ENCODE results near the gene EIF2B5.
"Not testable (repeated sequence)": the region's sequence is repeated elsewhere in the genome, so short reads cannot be mapped to it uniquely, and the experiment has no call there.

The EIF2B5 gene

DNA sequence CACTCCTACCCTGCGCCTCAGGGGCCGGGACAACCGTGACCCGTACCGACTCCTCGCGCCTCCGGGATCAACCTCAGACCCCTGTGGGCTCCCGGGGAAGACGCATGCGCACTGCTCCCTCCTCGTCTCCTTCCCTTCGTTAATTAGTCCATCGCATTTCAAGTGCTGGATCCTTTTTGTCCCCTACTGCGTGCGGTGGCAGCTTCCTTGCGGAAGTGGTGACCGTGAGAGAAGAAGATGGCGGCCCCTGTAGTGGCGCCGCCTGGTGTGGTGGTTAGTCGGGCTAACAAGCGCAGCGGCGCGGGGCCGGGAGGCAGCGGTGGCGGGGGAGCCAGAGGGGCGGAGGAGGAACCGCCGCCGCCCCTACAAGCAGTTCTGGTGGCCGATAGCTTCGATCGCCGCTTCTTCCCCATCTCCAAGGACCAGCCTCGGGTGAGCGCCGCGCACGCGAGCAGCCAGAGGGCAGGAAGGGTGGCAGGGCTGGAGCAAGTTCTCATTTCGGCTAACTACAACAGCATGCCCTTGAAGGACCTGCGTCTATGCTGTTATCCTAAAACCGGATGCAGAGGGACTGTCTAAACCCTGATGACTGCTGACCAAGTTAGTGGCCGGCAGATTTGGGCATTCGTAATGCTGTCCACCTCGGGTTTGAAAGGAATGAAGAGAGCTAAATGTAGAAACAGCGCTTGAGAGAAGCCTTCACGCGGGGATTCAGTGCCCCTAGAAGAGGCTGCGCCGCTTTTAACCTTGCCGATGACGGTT, at the start of gene EIF2B5:
Gene EIF2B5, plus strand, starts transcription at position 210 of the 762 bp plus-strand sequence. Its CDS starts 28 bp downstream, at position 238.
- Histone ChIP-seq H3K27me3 (ENCODE audit: control insufficient read depth, insufficient read depth, low read length) (no peaks in the 10 kb centered on the region), H3K9me3 (ENCODE audit: control insufficient read depth, low read length) (no peaks in the 10 kb centered on the region), H3K36me3 (ENCODE audit: control insufficient read depth, insufficient read depth, low read length) (no peaks in the 10 kb centered on the region), H3K9ac (ENCODE audit: low read length) (peak within 1 kb of the TSS; percentile 92), H3K4me1 (ENCODE audit: control insufficient read depth, insufficient read depth, low read length) (peaks cover 5% of the 10 kb centered on the region), H3K4me3 (ENCODE audit: low read length) (peak within 1 kb of the TSS; percentile 81)

DNA sequence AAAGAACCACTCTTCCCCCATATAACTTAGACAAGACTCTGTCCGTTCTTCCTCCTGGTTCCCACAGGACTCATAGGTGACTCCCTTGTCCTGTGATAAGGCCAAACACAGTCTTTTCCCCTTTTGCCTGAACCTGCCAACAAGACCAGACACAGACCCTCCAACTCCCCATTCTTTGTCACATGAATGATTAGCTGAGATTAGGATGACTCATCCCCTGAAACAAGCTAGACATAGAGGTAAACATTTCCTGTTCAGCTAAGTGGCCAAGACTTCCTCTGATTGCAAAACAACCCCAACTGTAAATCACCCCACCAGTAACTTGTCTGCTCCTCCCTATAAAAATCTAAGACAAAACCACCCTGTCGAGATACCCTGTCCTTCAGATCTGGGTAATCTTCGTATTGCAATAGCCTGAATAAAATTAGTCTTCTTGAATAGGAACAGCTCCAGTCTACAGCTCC, 49.7 kb upstream of the EIF2B5 start:
- no peaks in the 10 kb centered on the region for H3K36me3 ChIP-seq (ENCODE audit: control insufficient read depth, insufficient read depth, low read length)
- H3K4me3 ChIP-seq (ENCODE audit: low read length): no peak overlapping the region
- no peaks in the 10 kb centered on the region for H3K4me1 ChIP-seq (ENCODE audit: control insufficient read depth, insufficient read depth, low read length)
- H3K9me3 ChIP-seq (ENCODE audit: control insufficient read depth, low read length): no peaks in the 10 kb centered on the region
- no peaks in the 10 kb centered on the region for H3K27me3 ChIP-seq (ENCODE audit: control insufficient read depth, insufficient read depth, low read length)
- no peak overlapping the region for H3K9ac ChIP-seq (ENCODE audit: low read length)

DNA sequence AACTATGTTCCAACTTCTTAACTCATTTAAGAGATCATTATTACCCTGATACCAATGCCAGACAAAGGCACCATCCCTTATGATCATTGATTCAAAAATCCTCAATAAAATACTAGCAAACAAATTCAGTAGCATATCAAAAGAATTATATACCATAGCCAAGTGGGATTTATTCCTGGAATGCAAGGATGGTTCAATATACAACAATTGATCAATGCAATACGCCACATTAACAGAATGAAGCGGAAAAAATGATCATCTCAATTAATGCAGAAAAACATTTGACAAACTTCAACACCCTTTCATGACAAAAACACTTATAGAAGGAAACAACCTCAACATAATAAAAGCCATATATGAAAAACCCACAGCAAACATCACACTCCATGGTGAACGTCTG, 43.0 kb upstream of the EIF2B5 start:
- H3K4me3 ChIP-seq (ENCODE audit: low read length): no peak overlapping the region

DNA sequence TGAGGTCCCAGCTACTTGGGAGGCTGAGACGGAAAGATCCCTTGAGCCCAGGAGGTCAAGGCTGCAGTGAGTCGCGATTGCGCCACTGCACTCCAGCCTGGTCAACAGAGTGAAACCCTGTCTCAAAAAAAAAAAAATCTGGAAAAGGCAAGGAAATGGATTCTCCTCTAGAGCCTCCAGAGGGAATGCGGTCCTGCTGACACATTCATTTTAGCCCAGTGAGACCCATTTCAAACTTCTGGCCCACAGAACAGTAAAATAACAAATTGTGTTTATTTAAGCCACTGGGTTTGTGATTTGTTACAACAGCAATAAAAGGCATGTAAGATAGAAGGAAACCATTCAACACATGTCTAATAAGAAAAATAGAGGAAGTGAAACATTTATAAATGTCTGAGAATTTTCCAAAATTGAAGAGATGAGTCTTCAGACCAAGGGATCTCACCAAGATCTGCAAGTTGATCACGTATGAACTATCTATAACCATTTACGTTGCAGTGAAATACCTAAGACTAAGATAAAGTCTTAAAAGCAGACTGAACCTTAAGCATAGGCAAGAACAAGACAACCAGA, 38.3 kb upstream of the EIF2B5 start, which contains the start of gene HTR3E:
Gene HTR3E, plus strand, starts transcription at position 254 of the 573 bp plus-strand sequence. CDS start 466 bp downstream, outside the sequence.
- no peak within 1 kb of the TSS for H3K4me3 ChIP-seq (ENCODE audit: low read length)
- H3K27me3 ChIP-seq (ENCODE audit: control insufficient read depth, insufficient read depth, low read length): peaks cover 9% of the 10 kb centered on the region
- no peaks in the 10 kb centered on the region for H3K4me1 ChIP-seq (ENCODE audit: control insufficient read depth, insufficient read depth, low read length)
- no peaks in the 10 kb centered on the region for H3K9me3 ChIP-seq (ENCODE audit: control insufficient read depth, low read length)
- no peak within 1 kb of the TSS for H3K9ac ChIP-seq (ENCODE audit: low read length)
- H3K36me3 ChIP-seq (ENCODE audit: control insufficient read depth, insufficient read depth, low read length): no peaks in the 10 kb centered on the region

More for the DNA sequence above, 43.0 kb upstream of the EIF2B5 start:
- no peaks in the 10 kb centered on the region for H3K36me3 ChIP-seq (ENCODE audit: control insufficient read depth, insufficient read depth, low read length)
- H3K9me3 ChIP-seq (ENCODE audit: control insufficient read depth, low read length): no peaks in the 10 kb centered on the region
- H3K9ac ChIP-seq (ENCODE audit: low read length): no peak overlapping the region
- no peaks in the 10 kb centered on the region for H3K27me3 ChIP-seq (ENCODE audit: control insufficient read depth, insufficient read depth, low read length)
- H3K4me1 ChIP-seq (ENCODE audit: control insufficient read depth, insufficient read depth, low read length): no peaks in the 10 kb centered on the region

DNA sequence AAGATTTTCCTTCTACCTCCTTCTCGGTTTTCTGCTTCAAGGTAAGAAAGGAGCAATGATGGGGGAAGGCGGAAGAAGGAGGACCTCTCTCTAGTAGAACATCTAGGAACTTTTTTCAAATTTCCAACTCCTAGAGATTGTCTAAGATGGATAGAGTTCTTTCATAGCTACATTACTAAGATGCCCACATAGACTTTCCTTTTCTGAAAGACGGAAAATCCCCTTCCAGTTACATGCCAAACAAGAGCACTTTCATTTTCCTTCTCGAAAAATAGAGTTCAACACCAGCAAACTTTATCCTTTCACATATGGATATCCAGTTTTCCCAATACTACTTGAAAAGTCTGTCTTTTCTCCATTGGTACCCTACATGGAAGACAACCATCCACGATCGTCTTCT, 37.6 kb upstream of the EIF2B5 start:
- no peak overlapping the region for H3K9ac ChIP-seq (ENCODE audit: low read length)
- H3K9me3 ChIP-seq (ENCODE audit: control insufficient read depth, low read length): no peaks in the 10 kb centered on the region
- H3K4me1 ChIP-seq (ENCODE audit: control insufficient read depth, insufficient read depth, low read length): no peaks in the 10 kb centered on the region
- H3K36me3 ChIP-seq (ENCODE audit: control insufficient read depth, insufficient read depth, low read length): no peaks in the 10 kb centered on the region
- peaks cover 9% of the 10 kb centered on the region for H3K27me3 ChIP-seq (ENCODE audit: control insufficient read depth, insufficient read depth, low read length)
- H3K4me3 ChIP-seq (ENCODE audit: low read length): no peak overlapping the region

DNA sequence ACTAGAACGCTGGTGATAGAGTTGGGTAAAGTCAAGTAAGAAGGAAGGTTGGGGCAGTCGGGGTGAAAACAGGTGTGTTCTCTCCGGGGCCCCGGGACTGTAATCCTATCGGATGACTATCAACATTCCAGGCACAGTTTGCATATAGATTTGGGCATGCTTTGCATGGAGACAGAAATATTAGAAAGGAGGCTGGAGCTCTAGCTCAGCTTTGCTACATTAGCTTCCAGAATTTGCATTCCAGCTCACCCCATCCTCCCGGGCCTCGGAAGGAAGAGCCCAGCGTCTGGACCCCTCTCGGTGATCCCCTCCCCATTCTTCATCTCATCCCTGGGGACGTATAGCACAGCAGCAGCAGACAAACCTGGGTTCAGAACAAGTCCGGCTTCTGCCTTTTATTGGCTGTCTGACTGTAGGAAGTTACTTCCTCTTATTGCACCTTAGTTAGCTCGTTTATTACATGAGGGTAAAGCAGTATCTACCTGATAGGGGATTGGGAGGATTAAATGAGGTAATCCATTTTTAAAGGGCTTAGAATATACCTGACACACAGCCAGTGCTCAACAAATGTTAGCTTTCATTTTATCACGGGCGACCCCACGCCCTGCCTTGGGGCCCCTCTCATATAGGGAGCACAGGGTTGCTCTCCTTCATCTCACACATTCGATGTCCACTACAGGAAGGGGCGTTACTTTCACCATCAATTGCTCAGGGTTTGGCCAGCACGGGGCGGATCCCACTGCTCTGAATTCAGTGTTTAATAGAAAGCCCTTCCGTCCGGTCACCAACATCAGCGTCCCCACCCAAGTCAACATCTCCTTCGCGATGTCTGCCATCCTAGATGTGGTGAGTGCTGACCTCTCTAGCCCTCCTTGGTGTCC, 35.1 kb upstream of the EIF2B5 start:
- no peaks in the 10 kb centered on the region for H3K9me3 ChIP-seq (ENCODE audit: control insufficient read depth, low read length)
- no peaks in the 10 kb centered on the region for H3K36me3 ChIP-seq (ENCODE audit: control insufficient read depth, insufficient read depth, low read length)
- H3K9ac ChIP-seq (ENCODE audit: low read length): no peak overlapping the region
- peaks cover 9% of the 10 kb centered on the region for H3K27me3 ChIP-seq (ENCODE audit: control insufficient read depth, insufficient read depth, low read length)
- H3K4me1 ChIP-seq (ENCODE audit: control insufficient read depth, insufficient read depth, low read length): no peaks in the 10 kb centered on the region
- H3K4me3 ChIP-seq (ENCODE audit: low read length): no peak overlapping the region

DNA sequence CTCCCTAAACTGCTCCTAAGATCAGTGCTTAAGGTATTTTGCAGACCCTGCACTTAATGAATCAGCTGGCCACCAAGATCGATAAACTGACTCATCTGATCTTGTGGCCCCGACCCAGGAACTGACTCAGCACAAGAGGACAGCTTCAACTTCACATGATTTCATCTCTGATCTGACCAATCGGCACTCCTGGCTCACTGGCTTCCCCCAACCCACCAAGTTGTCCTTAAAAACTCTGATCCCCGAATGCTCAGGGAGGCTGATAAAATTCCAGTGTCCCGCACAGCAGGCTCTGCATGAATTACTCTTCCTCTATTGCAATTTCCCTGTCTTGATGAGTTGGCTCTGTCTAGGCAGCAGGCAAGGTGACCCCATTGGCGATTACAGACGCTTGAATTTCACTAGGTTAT, 24.8 kb upstream of the EIF2B5 start:
- Histone ChIP-seq H3K4me3 (ENCODE audit: low read length) (no peak overlapping the region), H3K4me1 (ENCODE audit: control insufficient read depth, insufficient read depth, low read length) (no peaks in the 10 kb centered on the region), H3K9ac (ENCODE audit: low read length) (no peak overlapping the region), H3K27me3 (ENCODE audit: control insufficient read depth, insufficient read depth, low read length) (no peaks in the 10 kb centered on the region), H3K9me3 (ENCODE audit: control insufficient read depth, low read length) (no peaks in the 10 kb centered on the region), H3K36me3 (ENCODE audit: control insufficient read depth, insufficient read depth, low read length) (no peaks in the 10 kb centered on the region)

DNA sequence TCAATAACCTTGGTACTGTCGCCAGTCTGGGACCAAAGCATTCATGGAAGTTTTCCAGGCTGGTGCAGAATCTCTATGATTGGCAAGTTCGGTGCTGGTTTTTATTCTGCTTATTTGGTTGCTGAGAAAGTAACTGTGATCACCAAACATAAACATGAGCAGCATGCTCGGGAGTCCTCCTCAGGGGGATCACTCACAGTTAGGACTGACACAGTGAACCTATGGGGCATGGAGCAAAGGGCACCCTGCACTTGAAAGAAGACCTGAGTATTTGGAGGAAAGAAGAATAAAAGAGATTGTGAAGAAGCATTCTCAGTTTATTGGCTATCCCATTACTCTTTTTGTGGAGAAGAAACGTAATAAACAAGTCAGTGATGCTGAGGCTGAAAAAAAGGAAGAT, 19.1 kb upstream of the EIF2B5 start:
- no peak overlapping the region for H3K9ac ChIP-seq (ENCODE audit: low read length)

DNA sequence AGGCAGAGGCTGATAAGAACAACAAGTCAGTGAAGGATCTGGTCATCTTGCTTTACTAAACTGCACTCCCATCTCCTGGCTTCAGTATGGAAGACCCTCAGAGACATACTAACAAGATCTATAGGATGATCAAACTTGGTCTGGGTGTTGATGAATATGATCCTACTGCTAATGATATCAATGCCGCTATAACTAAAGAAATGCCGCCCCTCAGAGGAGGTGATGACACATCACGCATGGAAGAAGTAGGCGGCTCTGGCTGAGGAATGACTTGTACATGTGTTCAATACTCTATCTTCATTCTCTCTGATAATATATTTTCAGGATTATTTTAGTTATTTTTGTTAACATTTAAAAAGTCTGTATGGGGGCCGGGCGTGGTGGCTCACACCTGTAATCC, 17.5 kb upstream of the EIF2B5 start:
- H3K36me3 ChIP-seq (ENCODE audit: control insufficient read depth, insufficient read depth, low read length): no peaks in the 10 kb centered on the region
- no peak overlapping the region for H3K4me3 ChIP-seq (ENCODE audit: low read length)
- H3K9me3 ChIP-seq (ENCODE audit: control insufficient read depth, low read length): no peaks in the 10 kb centered on the region
- no peaks in the 10 kb centered on the region for H3K27me3 ChIP-seq (ENCODE audit: control insufficient read depth, insufficient read depth, low read length)
- H3K9ac ChIP-seq (ENCODE audit: low read length): no peak overlapping the region
- no peaks in the 10 kb centered on the region for H3K4me1 ChIP-seq (ENCODE audit: control insufficient read depth, insufficient read depth, low read length)

More for the DNA sequence above, 19.1 kb upstream of the EIF2B5 start:
- Histone ChIP-seq H3K9me3 (ENCODE audit: control insufficient read depth, low read length) (no peaks in the 10 kb centered on the region), H3K4me3 (ENCODE audit: low read length) (no peak overlapping the region), H3K4me1 (ENCODE audit: control insufficient read depth, insufficient read depth, low read length) (no peaks in the 10 kb centered on the region), H3K36me3 (ENCODE audit: control insufficient read depth, insufficient read depth, low read length) (no peaks in the 10 kb centered on the region), H3K27me3 (ENCODE audit: control insufficient read depth, insufficient read depth, low read length) (no peaks in the 10 kb centered on the region)

DNA sequence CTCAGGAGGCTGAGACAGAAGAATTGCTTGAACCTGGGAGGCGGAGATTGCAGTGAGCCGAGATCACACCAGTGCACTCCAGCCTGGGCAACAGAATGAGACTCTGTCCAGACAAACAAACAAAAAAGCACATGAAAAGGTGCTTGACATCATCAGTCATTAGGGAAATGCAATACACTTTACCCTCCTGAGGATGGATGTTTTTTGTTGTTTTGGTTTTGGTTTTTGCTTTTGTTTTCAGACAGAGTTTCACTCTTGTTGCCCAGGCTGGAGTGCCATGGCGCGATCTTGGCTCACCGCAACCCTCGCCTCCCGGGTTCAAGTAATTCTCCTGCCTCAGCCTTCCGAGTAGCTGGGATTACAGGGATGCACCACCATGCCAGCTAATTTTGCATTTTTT, 14.1 kb upstream of the EIF2B5 start:
- H3K4me1 ChIP-seq (ENCODE audit: control insufficient read depth, insufficient read depth, low read length); H3K9ac ChIP-seq (ENCODE audit: low read length); H3K36me3 ChIP-seq (ENCODE audit: control insufficient read depth, insufficient read depth, low read length); H3K27me3 ChIP-seq (ENCODE audit: control insufficient read depth, insufficient read depth, low read length); H3K4me3 ChIP-seq (ENCODE audit: low read length); H3K9me3 ChIP-seq (ENCODE audit: control insufficient read depth, low read length): not testable (repeated sequence)

DNA sequence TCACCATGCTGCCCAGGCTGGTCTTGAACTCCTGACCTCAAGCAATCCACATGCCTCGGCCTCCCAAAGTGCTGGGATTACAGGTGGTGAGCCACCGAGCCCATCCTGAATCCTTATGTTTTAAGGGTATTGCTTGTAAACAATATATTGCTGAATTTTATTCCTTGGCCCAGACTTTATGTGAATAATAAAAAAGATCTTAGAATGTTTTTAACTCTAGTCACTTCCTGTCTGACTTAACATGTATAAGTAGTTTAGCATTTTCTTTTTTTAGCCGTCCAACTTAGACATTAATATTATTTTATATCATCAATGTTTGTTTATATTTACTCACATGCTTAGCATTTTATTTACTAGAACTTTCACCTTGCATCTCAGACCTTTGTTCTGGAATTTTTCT, 9.2 kb upstream of the EIF2B5 start:
- Histone ChIP-seq H3K4me3 (ENCODE audit: low read length) (no peak overlapping the region), H3K9ac (ENCODE audit: low read length) (no peak overlapping the region), H3K9me3 (ENCODE audit: control insufficient read depth, low read length) (no peaks in the 10 kb centered on the region), H3K36me3 (ENCODE audit: control insufficient read depth, insufficient read depth, low read length) (no peaks in the 10 kb centered on the region), H3K4me1 (ENCODE audit: control insufficient read depth, insufficient read depth, low read length) (no peaks in the 10 kb centered on the region), H3K27me3 (ENCODE audit: control insufficient read depth, insufficient read depth, low read length) (no peaks in the 10 kb centered on the region)

DNA sequence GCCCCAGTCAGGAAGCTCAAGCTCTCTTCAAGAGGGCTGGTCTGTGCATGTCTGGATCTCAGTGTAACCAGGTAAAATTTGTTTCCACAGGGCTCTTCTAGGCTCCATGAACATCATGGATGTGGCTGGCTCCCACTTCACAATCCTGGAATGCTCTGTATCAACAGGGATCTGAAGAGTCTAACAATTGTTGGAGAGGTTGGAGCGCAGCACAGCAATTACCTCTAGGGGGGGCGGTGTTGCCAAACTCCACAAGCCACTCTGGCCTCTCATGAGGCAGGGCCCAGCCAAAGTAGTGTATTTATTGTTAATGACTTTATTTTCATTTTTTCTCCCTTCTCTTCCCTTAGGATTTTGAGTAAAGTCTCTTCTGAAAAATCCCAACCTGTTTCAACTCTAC, 6.1 kb upstream of the EIF2B5 start:
- no peaks in the 10 kb centered on the region for H3K36me3 ChIP-seq (ENCODE audit: control insufficient read depth, insufficient read depth, low read length)
- H3K9me3 ChIP-seq (ENCODE audit: control insufficient read depth, low read length): no peaks in the 10 kb centered on the region
- no peak overlapping the region for H3K4me3 ChIP-seq (ENCODE audit: low read length)
- no peak overlapping the region for H3K9ac ChIP-seq (ENCODE audit: low read length)
- no peaks in the 10 kb centered on the region for H3K27me3 ChIP-seq (ENCODE audit: control insufficient read depth, insufficient read depth, low read length)
- no peaks in the 10 kb centered on the region for H3K4me1 ChIP-seq (ENCODE audit: control insufficient read depth, insufficient read depth, low read length)
